RPMI8226 (cell line): ENCODE measurements around the gene FAM9B.
"Not testable (repeated sequence)": the region's sequence is repeated elsewhere in the genome, so short reads cannot be mapped to it uniquely, and the experiment has no call there.

Source experiments
- DNase-seq: peaks from one replicate; pipeline ENCODE4 v3.0.0-alpha.2; 2015

Gene FAM9B

GRCh38 chrX:9033989-9034388 lies at the start of gene FAM9B:
Gene FAM9B (minus strand): TSS chrX:9034127. CDS start chrX:9032986, 1,141 bp downstream.
- no peak for DNase-seq

GRCh38 chrX:9081271-9081670 lies 47.3 kb upstream of the FAM9B start:
- DNase-seq = no peak

- no peak for DNase-seq
Measured at GRCh38 chrX:9074326-9074725, 40.4 kb upstream of the FAM9B start.

GRCh38 chrX:9072281-9072680 lies 38.4 kb upstream of the FAM9B start:
- no peak for DNase-seq

GRCh38 chrX:9071031-9071650 lies 37.2 kb upstream of the FAM9B start:
- DNase-seq = no peak

- no peak for DNase-seq
Measured at GRCh38 chrX:9069573-9069972, 35.6 kb upstream of the FAM9B start.

GRCh38 chrX:9064694-9065093 lies 30.8 kb upstream of the FAM9B start:
- DNase-seq = no peak

- DNase-seq = no peak
Measured at GRCh38 chrX:9062641-9063040, 28.7 kb upstream of the FAM9B start.

- no peak for DNase-seq
Measured at GRCh38 chrX:9055354-9055753, 21.4 kb upstream of the FAM9B start.

- DNase-seq = no peak
Measured at GRCh38 chrX:9052081-9052480, 18.2 kb upstream of the FAM9B start.

- DNase-seq = no peak
Measured at GRCh38 chrX:9050331-9050730, 16.4 kb upstream of the FAM9B start.

- DNase-seq = no peak
Measured at GRCh38 chrX:9048801-9049200, 14.9 kb upstream of the FAM9B start.

GRCh38 chrX:9038244-9038643 lies 4.3 kb upstream of the FAM9B start:
- no peak for DNase-seq

GRCh38 chrX:9037296-9037695 lies 3.4 kb upstream of the FAM9B start:
- no peak for DNase-seq

- DNase-seq = no peak
Measured at GRCh38 chrX:9033586-9033985, 341 bp downstream of the FAM9B start.

- DNase-seq = no peak
Measured at GRCh38 chrX:9033179-9033578, 748 bp downstream of the FAM9B start.

- DNase-seq = no peak
Measured at GRCh38 chrX:9023293-9023692, 10.6 kb downstream of the FAM9B start.

GRCh38 chrX:9019151-9019550 lies 14.8 kb downstream of the FAM9B start:
- no peak for DNase-seq

- not testable (repeated sequence) for DNase-seq
Measured at GRCh38 chrX:9018332-9018731, 15.6 kb downstream of the FAM9B start.

- DNase-seq = no peak
Measured at GRCh38 chrX:9003041-9003440, 30.9 kb downstream of the FAM9B start.

- no peak for DNase-seq
Measured at GRCh38 chrX:8988446-8988845, 45.5 kb downstream of the FAM9B start.

GRCh38 chrX:8987672-8988250 lies 46.2 kb downstream of the FAM9B start:
- DNase-seq = peak; percentile 7

- DNase-seq = no peak
Measured at GRCh38 chrX:8984231-8984630, 49.7 kb downstream of the FAM9B start.

- no peak for DNase-seq
Measured at GRCh38 chrX:8981723-8982122, 52.2 kb downstream of the FAM9B start.

GRCh38 chrX:8980756-8981155 lies 53.2 kb downstream of the FAM9B start:
- DNase-seq = no peak
